ENCODE data around the gene RASEF.

RASEF gene

GRCh38 chr9:83056174-83056573 is 6.8 kb downstream of the RASEF start:
- DNase-seq, result no peak

- no peak for DNase-seq
Measured at GRCh38 chr9:83047839-83048775, 14.8 kb downstream of the RASEF start.

GRCh38 chr9:83043597-83043996 is 19.3 kb downstream of the RASEF start:
- DNase-seq, result no peak

- no peak for DNase-seq
Measured at GRCh38 chr9:83041771-83042170, 21.2 kb downstream of the RASEF start.

- no peak for DNase-seq
Measured at GRCh38 chr9:83039303-83039702, 23.6 kb downstream of the RASEF start.

GRCh38 chr9:83036043-83036442 is 26.9 kb downstream of the RASEF start:
- no peak for DNase-seq

- DNase-seq, result no peak
Measured at GRCh38 chr9:83035143-83035542, 27.8 kb downstream of the RASEF start.

- no peak for DNase-seq
Measured at GRCh38 chr9:83034587-83034986, 28.4 kb downstream of the RASEF start.

- no peak for DNase-seq
Measured at GRCh38 chr9:83034026-83034425, 28.9 kb downstream of the RASEF start.

GRCh38 chr9:83032065-83032625 is 30.8 kb downstream of the RASEF start:
- no peak for DNase-seq

GRCh38 chr9:83030391-83031107 is 32.4 kb downstream of the RASEF start:
- DNase-seq, result no peak

- no peak for DNase-seq
Measured at GRCh38 chr9:83029531-83030137, 33.3 kb downstream of the RASEF start.

GRCh38 chr9:83027153-83027891 is 35.6 kb downstream of the RASEF start:
- DNase-seq, result no peak

- DNase-seq, result no peak
Measured at GRCh38 chr9:83024506-83025125, 38.3 kb downstream of the RASEF start.

- DNase-seq, result no peak
Measured at GRCh38 chr9:83023151-83023550, 39.8 kb downstream of the RASEF start.

- DNase-seq, result no peak
Measured at GRCh38 chr9:83020864-83021263, 42.1 kb downstream of the RASEF start.

- no peak for DNase-seq
Measured at GRCh38 chr9:83020327-83020726, 42.6 kb downstream of the RASEF start.

GRCh38 chr9:83019246-83019645 is 43.7 kb downstream of the RASEF start:
- no peak for DNase-seq

GRCh38 chr9:83015897-83016296 is 47.0 kb downstream of the RASEF start:
- DNase-seq, result no peak

- no peak for DNase-seq
Measured at GRCh38 chr9:83013867-83014605, 48.9 kb downstream of the RASEF start.
